HG03103 (cell line): ENCODE results near the gene TYROBP.
"Not testable (repeated sequence)": the region's sequence is repeated elsewhere in the genome, so short reads cannot be mapped to it uniquely, and the experiment has no call there.

ENCODE experiments used
- ATAC-seq: cut with Tn5 transposase; IDR thresholded peaks from one replicate; pipeline ENCODE4 v1.9.1; 2021; ENCODE audit warnings: low read depth; ENCODE audit not compliant: unreplicated experiment

TYROBP gene

DNA sequence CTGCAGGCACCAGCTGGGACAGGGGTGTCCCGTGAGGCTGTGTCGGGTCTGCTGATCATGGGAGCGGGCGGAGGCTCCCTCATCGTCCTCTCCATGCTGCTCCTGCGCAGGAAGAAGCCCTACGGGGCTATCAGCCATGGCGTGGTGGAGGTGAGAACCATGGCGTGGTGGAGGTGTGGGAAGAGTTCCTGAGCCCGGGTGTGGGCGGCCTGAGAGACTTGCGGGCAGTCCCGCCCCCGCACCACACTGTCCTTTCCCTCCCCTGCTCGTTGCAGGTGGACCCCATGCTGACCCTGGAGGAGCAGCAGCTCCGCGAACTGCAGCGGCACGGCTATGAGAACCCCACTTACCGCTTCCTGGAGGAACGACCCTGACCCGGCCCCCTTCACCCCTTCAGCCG, 29.0 kb downstream of the TYROBP start:
- no peak for ATAC-seq

- no peak for ATAC-seq
Observed at GRCh38 chr19:35874392-35874930, 33.6 kb downstream of the TYROBP start.

DNA sequence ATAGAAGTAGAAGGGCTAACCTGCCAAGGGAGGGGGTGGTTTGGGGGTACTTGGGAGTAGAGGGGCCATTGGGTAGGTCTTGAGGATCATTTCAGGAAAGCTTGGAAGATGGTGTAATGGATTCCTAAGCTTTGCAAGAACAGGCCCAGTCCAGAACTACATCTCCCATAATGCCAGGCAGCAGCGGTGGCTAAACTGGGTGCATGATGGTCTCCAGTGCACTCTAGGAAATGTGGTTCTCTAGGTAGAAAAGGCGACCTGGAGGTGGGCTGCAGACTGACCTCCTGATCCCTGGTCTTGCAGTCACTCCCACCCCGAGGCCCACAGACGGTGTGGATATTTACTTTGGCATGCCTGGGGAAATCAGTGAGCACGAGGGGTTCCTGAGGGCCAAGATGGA, 35.9 kb downstream of the TYROBP start:
- ATAC-seq: no peak

- no peak for ATAC-seq
Observed at GRCh38 chr19:35871611-35872010, 36.5 kb downstream of the TYROBP start.

DNA sequence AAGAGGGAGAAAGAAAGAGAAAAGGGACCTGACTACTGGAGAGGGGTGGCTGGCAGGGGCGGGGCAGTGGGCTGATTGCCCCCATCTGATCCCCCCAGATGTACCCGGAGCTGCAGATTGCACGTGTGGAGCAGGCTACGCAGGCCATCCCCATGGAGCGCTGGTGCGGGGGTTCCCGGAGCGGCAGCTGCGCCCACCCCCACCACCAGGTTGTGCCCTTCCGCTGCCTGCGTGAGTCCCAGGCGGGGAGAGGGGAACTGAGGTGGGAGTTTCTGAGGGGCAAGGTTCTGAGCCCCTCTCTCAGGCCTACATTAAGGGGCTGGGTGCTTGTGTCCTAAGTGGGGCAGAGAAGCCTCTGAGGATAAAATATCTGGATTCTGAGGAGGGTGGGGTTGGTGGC, 37.3 kb downstream of the TYROBP start:
- no peak for ATAC-seq

GRCh38 chr19:35870124-35870736, 37.9 kb downstream of the TYROBP start:
- ATAC-seq: not testable (repeated sequence)

DNA sequence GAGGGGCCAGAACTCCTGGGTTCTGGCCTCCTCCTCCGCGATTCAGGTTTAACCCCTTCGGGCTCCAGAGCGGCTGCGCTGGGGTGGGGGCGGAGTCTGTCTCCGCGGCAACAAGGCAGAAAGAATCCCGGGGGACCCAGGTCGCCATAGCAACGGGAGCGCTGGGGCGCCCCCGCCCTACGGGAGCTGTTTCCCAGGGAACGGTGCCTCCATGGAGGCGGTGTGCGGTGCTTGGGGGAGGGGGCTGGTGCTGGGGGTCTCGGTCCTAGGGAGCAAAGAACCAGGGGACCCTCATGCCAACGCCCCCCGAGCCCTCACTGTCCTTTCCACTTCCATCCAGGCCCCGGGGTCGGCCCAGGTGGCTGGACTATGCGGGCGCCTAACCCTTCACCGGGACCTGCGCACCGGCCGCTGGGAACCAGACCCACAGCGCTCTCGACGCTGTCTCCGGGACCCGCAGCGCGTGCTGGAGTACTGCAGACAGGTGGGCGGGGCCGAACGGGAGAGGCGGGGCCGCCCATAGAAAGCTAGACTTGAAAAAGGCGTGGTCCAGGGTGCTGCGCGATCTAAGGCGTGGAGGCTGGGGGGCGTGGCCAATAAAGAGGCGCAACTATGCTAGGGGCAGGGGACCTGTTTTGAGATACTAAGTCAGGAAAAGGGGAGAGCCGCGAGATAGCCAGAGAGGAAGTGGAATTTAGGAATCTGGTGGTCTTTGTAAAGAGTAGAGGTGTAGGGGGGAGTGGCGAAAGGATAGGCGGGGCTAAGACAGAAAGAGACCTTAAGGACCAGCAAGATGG, 38.6 kb downstream of the TYROBP start:
- ATAC-seq: no peak

DNA sequence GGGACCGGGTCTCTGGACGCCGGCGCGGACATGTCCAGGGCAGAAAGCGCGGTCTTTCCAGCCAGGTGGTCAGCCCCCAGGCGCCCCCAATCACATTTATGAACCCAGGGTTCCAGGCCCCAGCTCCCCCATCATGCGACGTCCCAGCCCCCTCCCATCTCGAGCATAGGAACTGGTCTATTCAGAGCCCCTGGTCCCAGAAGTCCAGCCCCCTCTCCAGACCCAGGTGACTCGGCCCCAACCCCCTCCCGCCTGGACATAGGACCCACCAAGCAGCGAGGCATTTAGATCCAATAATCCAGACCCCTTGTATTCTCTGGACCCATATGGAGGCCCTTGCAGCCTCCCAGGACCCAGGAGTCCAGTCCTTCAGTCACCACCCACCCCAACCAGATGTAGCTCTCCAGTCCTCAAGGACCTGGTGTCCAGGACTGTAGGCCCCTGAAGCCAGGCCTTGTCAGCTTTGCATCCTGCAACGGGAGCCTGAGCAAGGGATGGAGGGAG, 39.2 kb downstream of the TYROBP start:
- no peak for ATAC-seq

DNA sequence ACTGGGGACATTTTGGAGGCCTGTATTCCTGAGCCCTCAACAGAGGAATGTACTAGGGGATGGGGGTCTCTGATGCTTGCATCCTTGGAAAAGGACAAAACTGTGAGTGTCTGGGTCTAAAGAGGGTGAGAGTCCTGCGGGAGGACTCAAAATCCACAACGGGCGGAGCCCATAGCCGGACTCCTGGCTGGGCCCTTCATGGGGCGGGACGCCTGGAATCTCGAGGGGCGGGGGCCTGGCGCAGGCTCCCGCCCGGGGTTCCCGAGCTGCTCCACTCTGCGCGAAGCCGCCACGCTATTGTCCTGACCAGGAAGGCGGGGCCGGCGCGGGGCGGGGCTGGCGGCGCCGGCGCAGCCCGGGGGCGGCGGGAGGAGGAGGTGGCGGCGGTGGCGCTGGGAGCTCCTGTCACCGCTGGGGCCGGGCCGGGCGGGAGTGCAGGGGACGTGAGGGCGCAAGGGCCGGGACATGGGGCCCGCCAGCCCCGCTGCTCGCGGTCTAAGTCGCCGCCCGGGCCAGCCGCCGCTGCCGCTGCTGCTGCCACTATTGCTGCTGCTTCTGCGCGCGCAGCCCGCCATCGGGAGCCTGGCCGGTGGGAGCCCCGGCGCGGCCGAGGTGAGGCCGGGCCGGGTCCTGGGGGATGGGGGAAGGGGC, 39.8 kb downstream of the TYROBP start, which contains the start of gene APLP1:
Gene APLP1, plus strand, starts transcription at position 403 of the 651 bp plus-strand sequence. Its CDS starts 63 bp downstream, at position 466.
- no peak for ATAC-seq

DNA sequence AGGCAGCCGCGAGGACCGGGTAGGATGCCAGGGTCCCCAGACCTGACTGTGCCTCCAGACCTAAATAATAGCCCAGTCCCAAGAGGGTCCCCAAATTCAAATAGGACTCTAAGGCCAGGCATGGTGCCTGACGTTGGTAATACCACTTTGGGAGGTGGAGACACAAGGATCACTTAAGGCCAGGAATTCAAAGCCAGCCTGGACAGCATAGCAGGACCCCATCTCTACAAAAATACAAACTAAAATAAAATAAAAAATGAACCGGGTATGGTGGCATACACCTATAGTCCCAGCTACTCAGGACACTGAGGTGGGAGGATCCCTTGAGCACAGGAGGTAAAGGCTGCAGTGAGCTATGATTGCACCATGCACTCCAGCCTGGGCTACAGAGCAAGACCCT, 45.1 kb downstream of the TYROBP start:
- no peak for ATAC-seq

GRCh38 chr19:35862528-35862927, 45.6 kb downstream of the TYROBP start:
- no peak for ATAC-seq

- ATAC-seq: no peak
Observed at GRCh38 chr19:35861640-35862160, 46.4 kb downstream of the TYROBP start.

DNA sequence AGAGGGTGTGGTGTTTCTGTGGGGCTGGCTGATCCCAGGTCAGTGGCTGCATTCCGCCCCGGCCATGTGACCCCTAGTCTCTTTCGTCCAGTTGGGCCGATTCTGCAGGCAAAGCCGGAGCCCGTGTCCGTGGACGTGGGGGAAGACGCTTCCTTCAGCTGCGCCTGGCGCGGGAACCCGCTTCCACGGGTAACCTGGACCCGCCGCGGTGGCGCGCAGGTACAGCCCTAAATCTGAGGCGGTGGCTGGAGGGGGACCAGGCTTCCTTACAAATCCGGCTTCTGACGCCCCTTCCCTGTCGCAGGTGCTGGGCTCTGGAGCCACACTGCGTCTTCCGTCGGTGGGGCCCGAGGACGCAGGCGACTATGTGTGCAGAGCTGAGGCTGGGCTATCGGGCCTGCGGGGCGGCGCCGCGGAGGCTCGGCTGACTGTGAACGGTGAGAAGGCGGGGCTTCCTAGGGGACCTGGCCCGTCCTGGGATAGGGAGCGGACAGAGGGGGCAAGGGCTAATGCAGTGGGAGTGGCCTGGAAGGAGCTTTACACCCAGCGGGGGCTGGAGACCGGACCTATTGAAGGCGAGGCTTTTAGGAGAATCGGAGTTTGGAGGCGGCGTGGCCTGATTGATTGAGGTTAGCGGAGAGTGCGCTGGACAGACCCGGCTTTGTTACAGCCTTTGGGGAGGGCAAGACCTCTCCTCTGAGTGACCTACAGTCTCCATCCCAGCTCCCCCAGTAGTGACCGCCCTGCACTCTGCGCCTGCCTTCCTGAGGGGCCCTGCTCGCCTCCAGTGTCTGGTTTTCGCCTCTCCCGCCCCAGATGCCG, 47.1 kb downstream of the TYROBP start:
- no peak for ATAC-seq

GRCh38 chr19:35860436-35860817, 47.7 kb downstream of the TYROBP start:
- no peak for ATAC-seq

DNA sequence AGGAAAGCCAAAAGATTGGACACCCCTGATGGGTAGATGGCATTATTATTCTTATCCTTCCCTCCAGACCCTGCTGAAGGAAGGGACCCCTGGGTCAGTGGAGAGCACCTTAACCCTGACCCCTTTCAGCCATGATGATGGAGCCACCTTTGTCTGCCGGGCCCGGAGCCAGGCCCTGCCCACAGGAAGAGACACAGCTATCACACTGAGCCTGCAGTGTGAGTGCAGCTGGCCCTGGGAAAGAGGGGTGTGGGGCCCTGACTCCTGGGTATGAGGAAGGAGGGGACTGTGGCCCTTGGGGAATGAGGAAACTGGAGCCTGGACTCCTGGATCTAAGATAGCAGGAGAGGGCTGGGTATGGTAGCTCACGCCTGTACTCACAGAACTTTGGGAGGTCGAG, 48.7 kb downstream of the TYROBP start:
- ATAC-seq: no peak

DNA sequence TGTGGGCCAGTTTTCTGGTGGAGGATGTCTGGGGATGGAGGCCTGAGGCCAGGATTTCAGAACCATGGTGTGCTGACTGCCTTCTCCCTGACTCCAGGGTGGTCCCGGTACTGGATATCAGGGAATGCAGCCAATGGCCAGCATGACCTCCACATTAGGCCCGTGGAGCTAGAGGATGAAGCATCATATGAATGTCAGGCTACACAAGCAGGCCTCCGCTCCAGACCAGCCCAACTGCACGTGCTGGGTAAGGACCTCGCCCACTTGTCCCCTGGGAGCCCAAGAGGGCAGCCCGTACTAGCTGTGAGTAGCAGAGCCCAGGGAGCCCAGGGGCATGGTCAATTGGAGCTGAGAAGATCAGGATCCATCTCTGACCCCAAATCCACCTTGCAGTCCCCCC, 49.8 kb downstream of the TYROBP start:
- no peak for ATAC-seq

GRCh38 chr19:35856546-35857149, 51.4 kb downstream of the TYROBP start, which contains the start of gene KIRREL2:
TSS of gene KIRREL2 (plus strand) at chr19:35856911. CDS start at chr19:35857120, 209 bp downstream.
- ATAC-seq: no peak
